WTC11 (cell line): ENCODE measurements around the gene DCLRE1C.
"Not testable (repeated sequence)": the region's sequence is repeated elsewhere in the genome, so short reads cannot be mapped to it uniquely, and the experiment has no call there.

Source experiments
- ARID4B ChIP-seq: sonication (generic); formaldehyde crosslinking; IDR thresholded peaks from 2 replicates; pipeline ENCODE4 v1.8.0; 2023; ENCODE audit warnings: missing genetic modification reagents, mild to moderate bottlenecking, borderline replicate concordance
- ATF3 ChIP-seq: sonication (generic); formaldehyde crosslinking; conservative IDR thresholded peaks from 2 replicates; pipeline ENCODE4 v1.8.1; 2022; ENCODE audit warnings: mild to moderate bottlenecking, missing genetic modification reagents
- CBFB ChIP-seq: sonication (generic); formaldehyde crosslinking; IDR thresholded peaks from 2 replicates; pipeline ENCODE4 v1.8.1; 2022; ENCODE audit warnings: mild to moderate bottlenecking, low read depth, missing genetic modification reagents
- CTCF ChIP-seq: fragments of 200-600 bp; IDR thresholded peaks from 2 replicates; pipeline ENCODE4 v1.8.0; 2022; ENCODE audit warnings: antibody characterized with exemption
- GRHL2 ChIP-seq: fragments of 250-450 bp; sonication (Bioruptor Pico); IDR thresholded peaks from 2 replicates; pipeline ENCODE4 v1.8.0; 2022; ENCODE audit warnings: mild to moderate bottlenecking, moderate library complexity; ENCODE audit not compliant: insufficient replicate concordance, severe bottlenecking
- NR1H2 ChIP-seq: sonication (generic); formaldehyde crosslinking; IDR thresholded peaks from 2 replicates; pipeline ENCODE4 v1.9.0; 2021; ENCODE audit warnings: mild to moderate bottlenecking, moderate library complexity, missing genetic modification reagents
- NR2C2 ChIP-seq: sonication (generic); formaldehyde crosslinking; IDR thresholded peaks from 2 replicates; pipeline ENCODE4 v1.8.0; 2022; ENCODE audit warnings: mild to moderate bottlenecking, missing genetic modification reagents
- TEAD4 ChIP-seq: sonication (generic); formaldehyde crosslinking; IDR thresholded peaks from 2 replicates; pipeline ENCODE4 v1.8.0; 2022; ENCODE audit warnings: mild to moderate bottlenecking, missing genetic modification reagents
- USF2 ChIP-seq: sonication (generic); formaldehyde crosslinking; IDR thresholded peaks from 2 replicates; pipeline ENCODE4 v1.8.1; 2023; ENCODE audit warnings: mild to moderate bottlenecking, missing genetic modification reagents, moderate library complexity

GRCh38 chr10:14942147-14942949, 11.5 kb downstream of the DCLRE1C start:
- TF ChIP-seq NR1H2 (CRISPR knock-in tag); ATF3 (CRISPR knock-in tag); CTCF; NR2C2; TEAD4 (CRISPR knock-in tag); CBFB (CRISPR knock-in tag); GRHL2 (CRISPR knock-in tag); ARID4B (CRISPR knock-in tag); USF2: not testable (repeated sequence)
